Naive thymus-derived CD4-positive, alpha-beta T cell (primary cell): Measurements from ENCODE around the gene TTC39B. TPM values are rescaled to one million over a fixed set of nuclear protein-coding genes. Genes with fewer than 3 reads are reported as not detected.

Source experiments
- polyA plus RNA-seq, 2 donors: library from polyadenylated mRNA; unstranded; fragments of 300-500 nt; fragmentation: Illumina TruSeq; gene quantifications; one replicate each; pipeline ENCODE4 v1.2.3, GENCODE V29; 2021
- total RNA-seq, 6 experiments: library from RNA in 5 of 6; stranded (reverse) in 5 of 6; gene quantifications; 1 replicate in 5 of 6; 2 replicates in 1 of 6; pipeline ENCODE4 v1.2.3 and lab custom pipeline; 2021 to 2026

Gene TTC39B
- total and polyA plus RNA-seq, 7 experiments from 2014 or later: 10.0 to 49.3 (median 37.8) TPM

Other genes starting within 250 kb of the TTC39B start
- 10 to 100 TPM; 11.9 to 44.4 (median 33.5) TPM for gene SNAPC3, start 115.7 kb upstream of the TTC39B start, total RNA-seq
- gene SNAPC3, start 115.7 kb upstream of the TTC39B start, polyA plus RNA-seq: 10 to 100 TPM; 10.1 to 11.4 TPM
- 100 to 1,000 TPM in 4 of 5 experiments, 10 to 100 TPM in 1; 97.8 to 213 (median 120) TPM for gene PSIP1, start 203.8 kb upstream of the TTC39B start, total RNA-seq
- 100 to 1,000 TPM; 139 to 155 TPM for gene PSIP1, start 203.8 kb upstream of the TTC39B start, polyA plus RNA-seq
- 1 to 10 TPM in 4 of 5 experiments, under 1 TPM in 1; 0.77 to 3.7 (median 2.7) TPM for gene CCDC171, start 245.8 kb upstream of the TTC39B start, total RNA-seq
- gene CCDC171, start 245.8 kb upstream of the TTC39B start, polyA plus RNA-seq: under 1 TPM; 0.19 to 0.29 TPM